ENCODE results near the gene HOXD8. TPM values are rescaled to one million over a fixed set of nuclear protein-coding genes. Genes with fewer than 3 reads are reported as not detected.

Gene HOXD8
- polyA plus RNA-seq, 4 donors: 0.89 to 7.3 (median 3.6) TPM

- DNase-seq (no peak), FAIRE-seq (no peak)
- WGBS, 3 donors: 7 to 17% (median 12%) methylated on average over 39 of the region's 39 CpGs
- Histone ChIP-seq H3K9me3 (ENCODE audit: control insufficient read depth in 2 of 2, insufficient read depth in 1 of 2, low read depth in 1 of 2, low read length in 1 of 2) (peaks cover 0 to 2% of the 10 kb centered on the region in 2 donors), H3K4me1 (ENCODE audit: control insufficient read depth in 3 of 3, insufficient read depth in 2 of 3, low read depth in 1 of 3, low read length in 2 of 3) (peaks cover 0 to 6% (median 0%) of the 10 kb centered on the region in 3 donors), H3K27me3 (ENCODE audit: control insufficient read depth in 3 of 3, insufficient read depth in 3 of 3, low read length in 3 of 3) (peaks cover 5 to 98% (median 56%) of the 10 kb centered on the region in 3 donors), H3K36me3 (ENCODE audit: control insufficient read depth in 3 of 3, insufficient read depth in 2 of 3, low read depth in 1 of 3, low read length in 3 of 3) (no peaks in the 10 kb centered on the region), H3K27ac (ENCODE audit: low read depth in 1 of 3, low read length in 2 of 3) (no peak overlapping the region), H3K4me3 (ENCODE audit: low read depth in 1 of 3, low read length in 3 of 3) (no peak overlapping the region)
These were observed 29.6 kb downstream of the HOXD8 start for GRCh38 chr2:176158855-176159662.

GRCh38 chr2:176159663-176160250 lies 30.3 kb downstream of the HOXD8 start:
- FAIRE-seq (no peak), DNase-seq (no peak)
- Histone ChIP-seq H3K27ac (ENCODE audit: low read depth in 1 of 3, low read length in 2 of 3) (no peak overlapping the region), H3K36me3 (ENCODE audit: control insufficient read depth in 3 of 3, insufficient read depth in 2 of 3, low read depth in 1 of 3, low read length in 3 of 3) (no peaks in the 10 kb centered on the region), H3K27me3 (ENCODE audit: control insufficient read depth in 3 of 3, insufficient read depth in 3 of 3, low read length in 3 of 3) (peaks cover 5 to 98% (median 61%) of the 10 kb centered on the region in 3 donors), H3K9me3 (ENCODE audit: control insufficient read depth in 2 of 2, insufficient read depth in 1 of 2, low read depth in 1 of 2, low read length in 1 of 2) (peaks cover 0 to 2% of the 10 kb centered on the region in 2 donors), H3K4me3 (ENCODE audit: low read depth in 1 of 3, low read length in 3 of 3) (no peak overlapping the region), H3K4me1 (ENCODE audit: control insufficient read depth in 3 of 3, insufficient read depth in 2 of 3, low read depth in 1 of 3, low read length in 2 of 3) (peaks cover 0 to 9% (median 0%) of the 10 kb centered on the region in 3 donors)
- 6 to 12% (median 10%) methylated on average over 41 to 44 of the region's 44 CpGs for WGBS, 3 donors

GRCh38 chr2:176160251-176160985 lies 30.9 kb downstream of the HOXD8 start:
- no peak for DNase-seq
- Histone ChIP-seq H3K4me1 (ENCODE audit: control insufficient read depth in 3 of 3, insufficient read depth in 2 of 3, low read depth in 1 of 3, low read length in 2 of 3) (peaks cover 0 to 12% (median 0%) of the 10 kb centered on the region in 3 donors), H3K27me3 (ENCODE audit: control insufficient read depth in 3 of 3, insufficient read depth in 3 of 3, low read length in 3 of 3) (peaks cover 5 to 98% (median 64%) of the 10 kb centered on the region in 3 donors), H3K36me3 (ENCODE audit: control insufficient read depth in 3 of 3, insufficient read depth in 2 of 3, low read depth in 1 of 3, low read length in 3 of 3) (no peaks in the 10 kb centered on the region), H3K27ac (ENCODE audit: low read depth in 1 of 3, low read length in 2 of 3) (no peak overlapping the region), H3K9me3 (ENCODE audit: control insufficient read depth in 2 of 2, insufficient read depth in 1 of 2, low read depth in 1 of 2, low read length in 1 of 2) (peaks cover 0 to 2% of the 10 kb centered on the region in 2 donors), H3K4me3 (ENCODE audit: low read depth in 1 of 3, low read length in 3 of 3) (no peak overlapping the region)
- FAIRE-seq: no peak
- 14 to 20% (median 17%) methylated on average over 49 to 50 of the region's 50 CpGs for WGBS, 3 donors

- WGBS, 3 donors: 18 to 21% (median 20%) methylated on average over 22 of the region's 22 CpGs
- peaks cover 0 to 12% (median 0%) of the 10 kb centered on the region in 3 donors for H3K4me1 ChIP-seq (ENCODE audit: control insufficient read depth in 3 of 3, insufficient read depth in 2 of 3, low read depth in 1 of 3, low read length in 2 of 3)
- H3K4me3 ChIP-seq (ENCODE audit: low read depth in 1 of 3, low read length in 3 of 3): no peak overlapping the region
- FAIRE-seq: no peak
- H3K36me3 ChIP-seq (ENCODE audit: control insufficient read depth in 3 of 3, insufficient read depth in 2 of 3, low read depth in 1 of 3, low read length in 3 of 3): no peaks in the 10 kb centered on the region
- H3K27me3 ChIP-seq (ENCODE audit: control insufficient read depth in 3 of 3, insufficient read depth in 3 of 3, low read length in 3 of 3): peaks cover 5 to 100% (median 63%) of the 10 kb centered on the region in 3 donors
- DNase-seq: no peak
- H3K27ac ChIP-seq (ENCODE audit: low read depth in 1 of 3, low read length in 2 of 3): no peak overlapping the region
- H3K9me3 ChIP-seq (ENCODE audit: control insufficient read depth in 2 of 2, insufficient read depth in 1 of 2, low read depth in 1 of 2, low read length in 1 of 2): peaks cover 0 to 2% of the 10 kb centered on the region in 2 donors
These were observed 31.7 kb downstream of the HOXD8 start for GRCh38 chr2:176160986-176161824.

GRCh38 chr2:176161825-176162626 lies 32.5 kb downstream of the HOXD8 start:
- DNase-seq: no peak
- WGBS, 3 donors: 8 to 14% (median 11%) methylated on average over 22 of the region's 22 CpGs
- H3K4me1 ChIP-seq (ENCODE audit: control insufficient read depth in 3 of 3, insufficient read depth in 2 of 3, low read depth in 1 of 3, low read length in 2 of 3): peaks cover 0 to 12% (median 0%) of the 10 kb centered on the region in 3 donors
- no peaks in the 10 kb centered on the region for H3K36me3 ChIP-seq (ENCODE audit: control insufficient read depth in 3 of 3, insufficient read depth in 2 of 3, low read depth in 1 of 3, low read length in 3 of 3)
- no peak overlapping the region for H3K4me3 ChIP-seq (ENCODE audit: low read depth in 1 of 3, low read length in 3 of 3)
- no peak overlapping the region for H3K27ac ChIP-seq (ENCODE audit: low read depth in 1 of 3, low read length in 2 of 3)
- no peak for FAIRE-seq
- H3K27me3 ChIP-seq (ENCODE audit: control insufficient read depth in 3 of 3, insufficient read depth in 3 of 3, low read length in 3 of 3): peaks cover 5 to 98% (median 58%) of the 10 kb centered on the region in 3 donors
- H3K9me3 ChIP-seq (ENCODE audit: control insufficient read depth in 2 of 2, insufficient read depth in 1 of 2, low read depth in 1 of 2, low read length in 1 of 2): peaks cover 0 to 2% of the 10 kb centered on the region in 2 donors

- H3K4me3 ChIP-seq (ENCODE audit: low read depth in 1 of 3, low read length in 3 of 3): no peak overlapping the region
- H3K27ac ChIP-seq (ENCODE audit: low read depth in 1 of 3, low read length in 2 of 3): no peak overlapping the region
- 8 to 16% (median 12%) methylated on average over 28 to 29 of the region's 29 CpGs for WGBS, 3 donors
- H3K27me3 ChIP-seq (ENCODE audit: control insufficient read depth in 3 of 3, insufficient read depth in 3 of 3, low read length in 3 of 3): peaks cover 5 to 97% (median 53%) of the 10 kb centered on the region in 3 donors
- peak in 1 of 2 donors; percentile 57 for DNase-seq
- no peak for FAIRE-seq
- H3K4me1 ChIP-seq (ENCODE audit: control insufficient read depth in 3 of 3, insufficient read depth in 2 of 3, low read depth in 1 of 3, low read length in 2 of 3): peaks cover 0 to 12% (median 0%) of the 10 kb centered on the region in 3 donors
- H3K36me3 ChIP-seq (ENCODE audit: control insufficient read depth in 3 of 3, insufficient read depth in 2 of 3, low read depth in 1 of 3, low read length in 3 of 3): no peaks in the 10 kb centered on the region
- peaks cover 0 to 2% of the 10 kb centered on the region in 2 donors for H3K9me3 ChIP-seq (ENCODE audit: control insufficient read depth in 2 of 2, insufficient read depth in 1 of 2, low read depth in 1 of 2, low read length in 1 of 2)
These were observed 33.6 kb downstream of the HOXD8 start for GRCh38 chr2:176162911-176163671.

- no peaks in the 10 kb centered on the region for H3K36me3 ChIP-seq (ENCODE audit: control insufficient read depth in 3 of 3, insufficient read depth in 2 of 3, low read depth in 1 of 3, low read length in 3 of 3)
- H3K4me1 ChIP-seq (ENCODE audit: control insufficient read depth in 3 of 3, insufficient read depth in 2 of 3, low read depth in 1 of 3, low read length in 2 of 3): peaks cover 0 to 12% (median 0%) of the 10 kb centered on the region in 3 donors
- no peak overlapping the region for H3K27ac ChIP-seq (ENCODE audit: low read depth in 1 of 3, low read length in 2 of 3)
- H3K4me3 ChIP-seq (ENCODE audit: low read depth in 1 of 3, low read length in 3 of 3): no peak overlapping the region
- 6 to 20% (median 14%) methylated on average over 12 of the region's 12 CpGs for whole genome bisulfite sequencing, 3 donors
- peaks cover 0 to 2% of the 10 kb centered on the region in 2 donors for H3K9me3 ChIP-seq (ENCODE audit: control insufficient read depth in 2 of 2, insufficient read depth in 1 of 2, low read depth in 1 of 2, low read length in 1 of 2)
- peaks cover 5 to 97% (median 50%) of the 10 kb centered on the region in 3 donors for H3K27me3 ChIP-seq (ENCODE audit: control insufficient read depth in 3 of 3, insufficient read depth in 3 of 3, low read length in 3 of 3)
- FAIRE-seq: no peak
- DNase-seq: no peak
These were observed 34.2 kb downstream of the HOXD8 start for GRCh38 chr2:176163672-176164056.

All from small intestine (tissue), 7 donors.